Smooth muscle cell (in vitro differentiated cells): ENCODE data around the gene ATG3. TPM values are rescaled to one million over a fixed set of nuclear protein-coding genes. Genes with fewer than 3 reads are reported as not detected.

ENCODE experiments used
- DNase-seq: peaks from one replicate; lab custom pipeline; 2025; ENCODE audit not compliant: unreplicated experiment; lab: John Stamatoyannopoulos, UW
- H2AFZ ChIP-seq: fragments of 200-600 bp; sonication (generic); 2 replicates; pipeline ENCODE4 v1.6.0; 2016; ENCODE audit warnings: antibody characterized with exemption, low read depth, mild to moderate bottlenecking
- H3F3A ChIP-seq: fragments of 200-600 bp; sonication (generic); 2 replicates; pipeline ENCODE4 v1.6.0; 2017; ENCODE audit warnings: antibody characterized with exemption, low read depth
- H3K27ac ChIP-seq: fragments of 200-600 bp; sonication (generic); 2 replicates; pipeline ENCODE4 v1.5.1; 2016; ENCODE audit warnings: low read depth, mild to moderate bottlenecking
- H3K27me3 ChIP-seq: fragments of 200-600 bp; sonication (generic); 2 replicates; pipeline ENCODE4 v1.6.1; 2016; ENCODE audit warnings: low read depth, mild to moderate bottlenecking
- H3K36me3 ChIP-seq: fragments of 200-600 bp; sonication (generic); 2 replicates; pipeline ENCODE4 v1.5.1; 2016; ENCODE audit warnings: low read depth
- H3K4me1 ChIP-seq: fragments of 200-600 bp; sonication (generic); 2 replicates; pipeline ENCODE4 v1.5.1; 2016; ENCODE audit warnings: low read depth
- H3K4me2 ChIP-seq: fragments of 200-600 bp; sonication (generic); 2 replicates; pipeline ENCODE4 v1.6.0; 2016; ENCODE audit warnings: mild to moderate bottlenecking
- H3K4me3 ChIP-seq: fragments of 200-600 bp; sonication (generic); 2 replicates; pipeline ENCODE4 v1.5.1; 2016; ENCODE audit warnings: mild to moderate bottlenecking
- H3K79me2 ChIP-seq: fragments of 200-600 bp; sonication (generic); 2 replicates; pipeline ENCODE4 v1.6.0; 2016; ENCODE audit warnings: low read depth, mild to moderate bottlenecking
- H3K9ac ChIP-seq: fragments of 200-600 bp; sonication (generic); 2 replicates; pipeline ENCODE4 v1.6.0; 2016; ENCODE audit warnings: low read depth
- H3K9me3 ChIP-seq: fragments of 200-600 bp; sonication (generic); replicated peaks from 2 replicates; pipeline ENCODE4 v1.5.1; 2016; ENCODE audit warnings: low read depth
- H4K20me1 ChIP-seq: fragments of 200-600 bp; sonication (generic); 2 replicates; pipeline ENCODE4 v1.6.0; 2016; ENCODE audit warnings: low read depth
- WGBS: methylation state at CpG from one replicate; pipeline ENCODE4 v1.1.7; 2016; ENCODE audit warnings: low lambda C conversion rate; 5-methylcytosine and 5-hydroxymethylcytosine counted together
- polyA plus RNA-seq: library from polyadenylated mRNA; unstranded; fragments of >200 nt; fragmentation: Nextera tagmentation; extraction: Ambion mirVana; gene quantifications from 2 replicates; pipeline ENCODE4 v1.2.1, GENCODE V29; 2016
- total RNA-seq: library from RNA; depleted of rRNA; stranded (reverse); fragments of >200 nt; gene quantifications from 2 replicates; pipeline ENCODE4 v1.2.3, GENCODE V29; 2014
- TF ChIP-seq, protein P1 (sequence below): fragments of 200-600 bp; sonication (generic); IDR thresholded peaks from 2 replicates; pipeline ENCODE4 v1.5.1; 2017; ENCODE audit warnings: borderline replicate concordance, mild to moderate bottlenecking, antibody characterized with exemption; ENCODE audit not compliant: insufficient read depth, poor library complexity, severe bottlenecking

The ATG3 gene
- total and polyA plus RNA-seq, 2 experiments from 2014 or later: 35.7 to 57.8 TPM

DNA sequence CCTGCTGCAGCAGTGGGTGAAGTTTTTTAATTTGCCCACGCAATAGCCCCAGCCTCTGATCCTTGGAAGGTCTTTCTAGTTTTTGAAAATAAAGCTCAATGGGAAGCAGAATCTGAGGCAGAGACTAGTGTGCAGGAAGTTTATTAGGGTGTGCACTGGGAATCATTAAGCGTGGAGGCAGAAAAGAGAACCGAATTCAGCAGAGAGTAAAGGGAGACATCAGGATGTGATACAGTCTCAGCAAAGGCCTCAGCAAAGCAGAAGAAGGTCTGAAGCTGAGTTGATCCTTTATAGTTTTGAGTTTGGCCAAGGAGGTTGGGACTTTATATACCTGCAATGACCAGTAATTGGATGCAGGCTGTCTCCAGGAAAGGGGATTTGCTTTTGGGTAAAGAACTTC lies 57.6 kb downstream of the ATG3 start:
- Histone ChIP-seq H3K9ac (no peak overlapping the region), H3K4me2 (no peak overlapping the region), H4K20me1 (no peaks in the 10 kb centered on the region), H3K27ac (no peak overlapping the region), H3K79me2 (no peaks in the 10 kb centered on the region), H3K36me3 (no peaks in the 10 kb centered on the region), H2AFZ (no peak overlapping the region), H3F3A (no peaks in the 10 kb centered on the region), H3K27me3 (no peaks in the 10 kb centered on the region), H3K4me1 (no peaks in the 10 kb centered on the region), H3K9me3 (no peaks in the 10 kb centered on the region), H3K4me3 (no peak overlapping the region)
- TF ChIP-seq, protein P1, sequence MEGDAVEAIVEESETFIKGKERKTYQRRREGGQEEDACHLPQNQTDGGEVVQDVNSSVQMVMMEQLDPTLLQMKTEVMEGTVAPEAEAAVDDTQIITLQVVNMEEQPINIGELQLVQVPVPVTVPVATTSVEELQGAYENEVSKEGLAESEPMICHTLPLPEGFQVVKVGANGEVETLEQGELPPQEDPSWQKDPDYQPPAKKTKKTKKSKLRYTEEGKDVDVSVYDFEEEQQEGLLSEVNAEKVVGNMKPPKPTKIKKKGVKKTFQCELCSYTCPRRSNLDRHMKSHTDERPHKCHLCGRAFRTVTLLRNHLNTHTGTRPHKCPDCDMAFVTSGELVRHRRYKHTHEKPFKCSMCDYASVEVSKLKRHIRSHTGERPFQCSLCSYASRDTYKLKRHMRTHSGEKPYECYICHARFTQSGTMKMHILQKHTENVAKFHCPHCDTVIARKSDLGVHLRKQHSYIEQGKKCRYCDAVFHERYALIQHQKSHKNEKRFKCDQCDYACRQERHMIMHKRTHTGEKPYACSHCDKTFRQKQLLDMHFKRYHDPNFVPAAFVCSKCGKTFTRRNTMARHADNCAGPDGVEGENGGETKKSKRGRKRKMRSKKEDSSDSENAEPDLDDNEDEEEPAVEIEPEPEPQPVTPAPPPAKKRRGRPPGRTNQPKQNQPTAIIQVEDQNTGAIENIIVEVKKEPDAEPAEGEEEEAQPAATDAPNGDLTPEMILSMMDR: no peak
- WGBS: 95% methylated on average over 3 of the region's 3 CpGs
- no peak for DNase-seq

DNA sequence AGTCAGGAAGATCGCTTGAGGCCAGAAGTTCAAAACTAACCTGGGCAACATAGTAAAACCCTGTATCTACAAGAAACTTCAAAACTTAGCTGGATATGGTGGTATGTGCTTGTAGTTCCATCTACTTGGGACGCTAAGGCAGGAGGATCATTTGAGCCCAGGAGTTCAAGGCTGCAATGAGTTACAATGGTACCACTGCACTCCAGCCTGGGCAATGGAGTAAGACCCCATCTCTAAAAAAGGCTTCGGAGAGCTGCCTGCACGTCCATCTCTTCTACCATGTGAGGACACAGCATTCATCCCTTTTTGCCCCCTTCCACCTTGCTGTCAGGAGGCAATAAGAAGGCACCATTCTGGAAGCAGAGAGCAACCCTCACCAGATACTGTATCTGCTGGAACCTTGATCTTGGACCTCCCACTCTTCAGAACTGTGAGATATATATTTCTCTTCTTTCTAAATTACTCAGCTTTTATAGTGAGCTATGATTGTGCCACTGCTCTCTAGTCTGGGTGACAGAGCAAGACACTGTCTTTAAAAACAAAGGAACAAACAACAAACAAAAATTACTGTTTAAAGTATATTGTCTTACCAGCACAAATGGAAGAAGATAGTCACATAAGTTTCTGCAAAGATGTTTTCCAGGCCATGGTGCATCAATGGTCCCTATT lies 58.3 kb downstream of the ATG3 start:
- H3K4me2 ChIP-seq: no peak overlapping the region
- no peak overlapping the region for H3K9ac ChIP-seq
- no peaks in the 10 kb centered on the region for H3K27me3 ChIP-seq
- 89% methylated on average over 4 of the region's 4 CpGs for WGBS
- H3K27ac ChIP-seq: no peak overlapping the region
- H3K9me3 ChIP-seq: no peaks in the 10 kb centered on the region
- no peaks in the 10 kb centered on the region for H3K79me2 ChIP-seq
- no peak overlapping the region for H2AFZ ChIP-seq
- H3K4me3 ChIP-seq: no peak overlapping the region
- DNase-seq: no peak
- TF ChIP-seq, protein P1: no peak
- no peaks in the 10 kb centered on the region for H4K20me1 ChIP-seq
- no peaks in the 10 kb centered on the region for H3F3A ChIP-seq
- H3K36me3 ChIP-seq: no peaks in the 10 kb centered on the region
- no peaks in the 10 kb centered on the region for H3K4me1 ChIP-seq

DNA sequence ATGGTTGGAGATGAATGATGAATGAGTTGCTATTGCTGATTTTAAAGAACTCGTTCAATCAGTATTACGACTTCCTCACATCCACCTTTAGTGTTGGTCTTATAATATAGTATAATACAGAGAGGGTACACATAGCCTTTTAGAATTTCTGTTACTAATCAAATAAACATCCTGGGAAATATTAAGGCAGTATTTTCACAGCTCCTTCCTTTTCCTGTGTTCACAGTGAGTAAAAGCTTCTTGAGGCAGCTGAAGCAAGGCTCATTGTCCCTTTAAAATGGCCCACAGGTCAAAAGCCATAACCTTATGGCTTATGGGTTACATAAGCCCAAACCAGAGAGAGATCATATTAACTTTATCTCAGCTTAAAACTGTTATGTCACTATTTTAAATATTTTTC lies 61.1 kb downstream of the ATG3 start:
- Histone ChIP-seq H3K9ac (no peak overlapping the region), H3K4me1 (no peaks in the 10 kb centered on the region), H3K4me3 (no peak overlapping the region), H3K4me2 (no peak overlapping the region), H3K9me3 (no peaks in the 10 kb centered on the region), H3K36me3 (no peaks in the 10 kb centered on the region), H4K20me1 (no peaks in the 10 kb centered on the region), H3K27me3 (no peaks in the 10 kb centered on the region), H3K27ac (no peak overlapping the region), H3F3A (no peaks in the 10 kb centered on the region), H2AFZ (no peak overlapping the region), H3K79me2 (no peaks in the 10 kb centered on the region)
- TF ChIP-seq, protein P1: no peak
- no peak for DNase-seq
- WGBS: 92% methylated on average over 2 of the region's 2 CpGs
